ENCODE measurements around the gene RPLP1.
"Not testable (repeated sequence)": the region's sequence is repeated elsewhere in the genome, so short reads cannot be mapped to it uniquely, and the experiment has no call there.

RPLP1 gene

DNA sequence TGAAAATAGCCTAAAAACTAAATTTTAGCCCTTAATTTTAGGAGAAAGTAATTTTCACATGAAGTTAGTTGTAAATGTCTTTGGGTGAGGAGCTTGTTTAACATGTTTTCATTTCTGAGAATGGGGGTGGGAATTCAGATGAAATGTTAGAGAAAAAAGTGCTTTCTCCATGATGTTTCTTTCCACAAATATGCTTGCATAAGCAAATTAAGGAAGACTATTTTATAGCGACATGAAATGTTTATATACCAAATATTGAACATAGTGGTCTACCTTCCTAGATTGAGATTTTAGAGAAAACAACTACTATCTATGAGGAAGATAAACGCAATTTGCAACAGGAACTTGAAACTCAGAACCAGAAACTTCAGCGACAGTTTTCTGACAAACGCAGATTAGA, 13.0 kb upstream of the RPLP1 start:
- no peak for DNase-seq (ENCODE audit: low read depth)

DNA sequence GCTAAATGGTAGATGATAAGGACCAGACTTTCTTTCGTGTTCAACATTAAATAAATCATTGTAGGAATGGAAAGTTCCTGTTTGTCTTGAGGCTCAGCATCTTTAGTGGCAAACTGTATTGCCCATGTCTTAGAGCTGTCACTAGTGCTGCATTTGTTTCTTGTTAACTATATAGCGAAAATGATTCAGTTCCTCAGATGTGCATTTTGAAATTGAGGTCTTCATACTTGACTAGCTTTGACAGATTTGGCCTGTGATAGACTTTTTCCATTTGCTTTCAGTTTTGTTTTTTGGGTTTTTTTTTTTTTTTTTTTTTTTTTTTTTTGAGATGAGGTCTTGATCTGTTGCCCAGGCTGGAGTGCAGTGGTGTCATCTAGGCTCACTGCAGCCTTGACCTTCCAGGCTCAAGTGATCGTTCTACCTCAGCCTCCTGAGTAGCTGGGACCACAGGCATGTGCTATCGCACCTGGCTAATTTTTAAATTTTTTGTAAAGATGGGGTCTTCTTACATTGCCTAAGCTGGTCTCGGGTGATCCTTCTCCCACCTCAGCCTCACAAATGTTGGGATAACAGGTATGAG, 9.5 kb upstream of the RPLP1 start:
- DNase-seq (ENCODE audit: low read depth), result no peak

DNA sequence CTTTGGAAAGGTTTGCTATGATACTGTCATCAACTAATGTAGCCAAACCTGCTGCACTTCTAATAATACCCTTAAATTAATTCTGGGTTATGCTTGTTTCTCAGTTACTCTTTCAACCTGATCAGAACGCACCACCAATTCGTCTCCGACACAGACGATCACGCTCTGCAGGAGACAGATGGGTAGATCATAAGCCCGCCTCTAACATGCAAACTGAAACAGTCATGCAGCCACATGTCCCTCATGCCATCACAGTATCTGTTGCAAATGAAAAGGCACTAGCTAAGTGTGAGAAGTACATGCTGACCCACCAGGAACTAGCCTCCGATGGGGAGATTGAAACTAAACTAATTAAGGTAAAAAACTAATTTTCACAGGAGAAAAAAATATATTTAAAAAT, 7.9 kb upstream of the RPLP1 start:
- no peak for DNase-seq (ENCODE audit: low read depth)

DNA sequence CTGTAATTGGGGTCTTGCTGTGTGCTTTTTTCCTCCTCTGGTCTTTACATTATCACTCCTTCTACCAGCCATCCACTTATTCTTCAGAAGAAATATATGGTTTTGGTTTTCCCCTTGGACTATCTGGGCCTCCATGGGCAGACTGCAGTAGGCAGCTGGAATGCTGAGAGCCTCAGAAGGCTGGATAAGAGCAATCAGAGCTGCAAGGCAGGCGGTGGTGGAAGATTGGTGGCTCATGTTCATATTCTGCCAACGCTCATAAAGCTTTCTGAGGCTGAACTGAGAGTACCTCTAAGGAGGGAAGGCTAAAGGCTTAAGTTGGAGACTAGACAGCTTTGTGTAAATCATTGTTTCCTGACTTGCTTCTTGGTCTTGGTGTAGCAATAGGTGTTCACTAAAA, 5.7 kb upstream of the RPLP1 start:
- no peak for DNase-seq (ENCODE audit: low read depth)

DNA sequence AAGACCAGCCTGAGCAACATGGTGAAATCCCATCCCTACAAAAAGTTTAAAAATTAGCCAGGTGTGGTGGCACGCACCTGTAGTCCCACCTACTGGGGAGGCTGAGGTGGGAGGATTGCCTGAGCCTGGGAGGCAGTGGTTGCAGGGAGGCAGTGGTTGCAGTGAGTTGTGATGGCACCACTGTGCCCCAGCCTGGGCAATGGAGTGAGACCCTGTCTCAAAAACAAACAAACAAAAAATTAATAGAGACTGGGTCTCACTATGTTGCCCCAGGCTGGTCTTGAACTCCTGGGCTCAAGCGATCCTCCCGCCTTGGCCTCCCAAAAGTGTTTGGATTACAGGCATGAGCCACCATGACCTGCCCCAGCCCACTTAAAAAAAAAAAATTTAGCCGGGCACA, 2.4 kb upstream of the RPLP1 start:
- DNase-seq (ENCODE audit: low read depth), result not testable (repeated sequence)

DNA sequence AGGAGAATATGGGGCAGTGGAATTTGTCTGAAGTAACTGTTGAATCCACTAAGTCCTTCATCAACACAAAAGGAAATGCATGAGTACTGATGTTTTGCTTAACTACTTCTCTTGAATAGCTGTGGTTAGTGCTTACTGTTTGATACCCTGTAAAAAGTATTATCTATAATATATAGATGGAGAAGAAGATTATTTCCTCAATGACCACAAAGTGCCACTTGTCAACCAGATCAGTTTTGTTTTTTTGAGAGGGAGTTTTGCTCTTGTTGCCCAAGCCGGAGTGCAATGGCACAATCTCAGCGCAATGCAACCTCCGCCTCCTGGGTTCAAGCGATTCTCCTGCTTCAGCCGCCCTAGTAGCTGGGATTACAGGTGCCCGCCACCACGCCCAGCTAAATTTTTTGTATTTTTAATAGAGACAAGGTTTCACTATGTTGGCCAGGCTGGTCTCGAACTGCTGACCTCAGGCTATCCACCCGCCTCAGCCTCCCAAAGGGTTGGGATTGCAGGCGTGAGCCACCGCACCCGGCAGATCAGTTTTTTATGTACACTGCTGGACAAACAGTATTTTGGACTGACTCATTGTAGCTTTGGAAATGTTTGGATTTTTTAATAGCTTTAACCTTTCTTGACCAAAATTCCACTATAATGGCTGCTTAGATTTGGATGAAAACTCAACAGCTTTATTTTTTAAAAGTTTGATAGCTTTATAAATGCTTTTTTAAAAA, 1.5 kb upstream of the RPLP1 start:
- DNase-seq (ENCODE audit: low read depth), result no peak

DNA sequence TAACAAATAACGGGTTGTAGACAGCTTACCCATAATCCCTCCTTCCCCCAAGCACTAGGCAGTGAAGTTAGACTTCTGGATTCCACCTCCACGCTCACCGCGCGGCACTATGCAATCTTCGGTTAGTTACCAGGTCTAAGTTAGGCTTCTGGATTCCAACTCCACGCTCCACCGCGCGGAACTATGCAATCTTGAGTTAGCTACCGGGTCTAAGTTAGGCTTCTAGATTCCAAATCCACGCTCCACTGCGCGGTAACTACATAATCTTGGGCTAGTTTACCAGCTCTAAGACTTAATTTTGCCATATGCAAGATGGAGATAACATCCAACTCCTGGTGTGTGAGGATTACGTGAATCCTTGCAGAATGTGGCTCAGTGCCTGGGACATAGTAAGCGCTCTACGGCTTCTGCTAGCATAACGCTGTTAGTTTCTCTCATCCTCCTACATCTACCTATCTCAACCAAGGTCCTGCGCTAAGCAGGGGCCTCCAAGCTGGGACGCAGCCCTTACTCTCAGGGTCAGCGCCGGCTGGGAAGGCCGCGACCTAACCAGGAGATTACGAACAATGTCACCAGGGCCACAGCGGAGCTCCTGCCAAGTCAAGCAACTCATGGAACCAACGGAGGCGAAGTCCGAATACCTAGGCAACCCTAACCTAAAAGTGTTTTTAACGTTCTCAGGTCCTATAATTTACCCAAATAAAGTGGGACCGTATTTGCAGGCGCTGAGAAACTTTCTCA, 497 bp upstream of the RPLP1 start:
- no peak for DNase-seq (ENCODE audit: low read depth)

DNA sequence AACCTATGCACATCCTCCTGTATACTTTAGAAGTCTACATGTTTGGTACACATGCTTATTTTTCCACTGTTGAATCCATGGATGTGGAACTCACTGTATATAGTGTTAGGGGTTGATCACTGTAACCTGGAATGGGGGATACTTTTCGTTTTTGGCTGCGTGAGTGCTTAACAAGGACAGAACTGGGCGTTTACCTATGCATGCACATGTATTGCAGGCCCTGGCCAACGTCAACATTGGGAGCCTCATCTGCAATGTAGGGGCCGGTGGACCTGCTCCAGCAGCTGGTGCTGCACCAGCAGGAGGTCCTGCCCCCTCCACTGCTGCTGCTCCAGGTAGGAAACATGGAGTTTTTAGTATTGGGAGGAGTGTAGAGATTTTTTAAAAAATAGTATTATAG, 2.3 kb downstream of the RPLP1 start:
- no peak for DNase-seq (ENCODE audit: low read depth)

DNA sequence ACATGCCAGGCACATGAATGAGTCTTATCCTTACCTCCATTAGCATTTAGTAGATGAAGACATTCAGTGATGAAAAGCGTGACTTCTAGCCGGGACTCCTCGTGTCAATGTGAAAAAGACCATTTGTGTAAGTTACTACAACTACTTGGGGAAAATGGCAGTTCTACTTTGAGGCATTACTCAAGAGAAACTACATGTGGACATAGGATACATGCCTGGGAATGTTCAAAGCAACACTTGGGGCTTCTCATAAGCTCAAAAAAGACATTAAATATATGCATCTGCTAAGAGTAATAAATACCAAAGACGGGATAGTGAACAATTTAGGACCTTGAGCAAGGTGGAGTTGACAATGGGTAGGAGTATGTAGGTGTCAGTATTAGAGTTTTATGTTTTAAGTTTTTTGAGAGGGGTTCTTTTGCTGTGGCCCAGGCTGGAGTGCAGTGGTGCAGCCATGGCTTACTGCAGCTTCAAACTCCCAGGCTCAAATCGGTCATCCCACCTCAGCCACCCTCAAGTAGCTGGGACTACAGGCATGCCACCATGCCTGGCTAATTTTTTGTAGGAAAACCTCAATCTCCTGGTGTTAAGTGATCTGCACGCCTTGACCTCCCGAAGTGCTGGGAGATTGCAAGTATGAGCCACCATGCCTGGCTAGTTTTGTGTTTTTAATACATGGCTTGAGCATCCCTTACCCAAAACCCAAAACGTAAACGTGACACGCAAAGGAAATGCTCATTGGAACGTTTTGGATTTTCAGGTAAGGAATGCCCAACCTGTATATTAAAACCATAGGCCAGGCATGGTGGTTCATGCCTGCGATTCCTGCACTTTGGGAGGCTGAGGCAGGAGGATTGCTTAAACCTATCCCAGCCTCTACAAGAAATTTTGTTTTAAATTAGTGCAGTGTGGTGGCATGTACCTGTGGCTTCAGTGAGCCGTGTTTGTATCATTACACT, 3.9 kb downstream of the RPLP1 start:
- DNase-seq (ENCODE audit: low read depth), result no peak

DNA sequence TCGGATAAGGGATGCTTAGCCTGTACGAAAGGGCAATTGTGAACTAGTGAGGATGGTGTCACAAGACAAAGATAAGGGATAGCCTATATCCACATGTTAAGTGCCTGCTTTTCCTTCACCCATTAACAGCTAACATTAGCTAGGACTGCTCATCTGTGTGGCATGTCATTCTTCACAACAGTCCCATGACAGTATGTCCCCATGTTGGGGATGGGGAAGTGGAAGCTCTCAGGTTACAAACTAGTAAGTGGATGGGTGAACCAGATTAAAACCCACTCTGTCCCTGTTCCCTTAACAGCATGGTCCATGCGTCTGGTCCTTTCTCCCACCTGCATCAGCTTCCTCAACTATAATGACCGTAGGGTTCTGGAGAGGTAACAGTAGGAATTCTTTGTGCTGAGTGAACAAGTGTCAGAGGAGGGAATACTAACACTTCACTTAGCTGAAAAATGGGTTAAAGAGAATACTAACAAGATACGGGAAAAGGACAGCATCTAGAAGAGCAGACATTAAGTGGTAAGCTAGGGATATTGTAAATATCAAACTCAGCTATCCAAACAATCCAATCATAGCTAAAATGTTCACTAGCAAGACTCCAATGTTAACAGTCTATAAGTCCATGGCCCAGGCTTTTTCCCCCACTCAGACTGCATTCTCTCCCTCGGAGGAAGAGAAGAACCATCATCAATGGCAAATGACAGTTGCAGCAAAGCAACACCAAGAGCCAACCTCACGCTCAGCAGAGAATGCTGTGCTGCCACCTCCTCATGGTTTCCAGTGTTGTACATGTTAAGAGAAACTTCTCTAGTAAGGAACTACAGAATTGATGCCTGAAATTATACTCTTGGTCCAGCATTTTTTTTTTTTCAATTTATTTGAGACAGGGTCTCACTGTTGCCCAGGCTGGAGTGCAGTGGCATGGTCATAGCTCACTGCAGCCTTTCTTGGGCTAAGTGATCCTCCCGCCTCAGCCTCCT, 5.0 kb downstream of the RPLP1 start:
- DNase-seq (ENCODE audit: low read depth), result no peak

DNA sequence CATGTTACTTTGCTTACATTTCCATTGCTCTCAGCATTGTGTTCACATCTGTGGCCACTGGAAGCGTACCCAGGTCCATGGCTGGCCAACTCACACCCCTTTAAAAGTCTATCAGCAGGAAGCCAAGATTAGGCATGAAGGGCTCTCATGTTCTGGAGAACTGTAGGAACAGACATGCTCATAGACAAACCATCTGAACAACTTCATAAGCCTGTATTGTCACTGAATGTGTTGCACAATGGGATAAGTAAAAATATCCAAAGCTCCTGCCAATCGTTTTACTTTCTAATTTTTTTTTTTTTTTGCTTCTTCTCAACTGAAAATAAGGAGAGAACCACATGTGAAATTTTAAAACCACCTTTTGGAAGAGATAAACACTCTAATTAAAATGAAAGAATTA, 6.4 kb downstream of the RPLP1 start:
- DNase-seq (ENCODE audit: low read depth), result no peak

DNA sequence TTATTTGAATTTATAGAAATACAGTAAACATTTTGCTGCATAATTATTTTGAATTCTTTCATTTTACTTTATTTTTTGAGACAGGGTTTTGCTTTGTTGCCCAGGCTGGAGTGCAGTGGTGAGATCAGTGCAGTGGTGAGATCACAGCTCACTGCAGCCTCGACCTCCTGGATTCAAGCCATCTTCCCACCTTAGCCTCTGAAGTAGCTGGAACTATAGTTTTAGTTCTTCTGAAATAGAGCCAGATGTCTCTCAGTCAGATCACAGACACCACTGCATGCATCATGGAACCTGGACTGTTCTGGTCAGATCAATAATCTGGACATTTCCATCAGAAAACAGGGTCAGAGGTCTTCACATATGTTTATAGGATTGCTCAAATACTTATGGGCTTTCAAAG, 7.9 kb downstream of the RPLP1 start:
- DNase-seq (ENCODE audit: low read depth), result no peak

DNA sequence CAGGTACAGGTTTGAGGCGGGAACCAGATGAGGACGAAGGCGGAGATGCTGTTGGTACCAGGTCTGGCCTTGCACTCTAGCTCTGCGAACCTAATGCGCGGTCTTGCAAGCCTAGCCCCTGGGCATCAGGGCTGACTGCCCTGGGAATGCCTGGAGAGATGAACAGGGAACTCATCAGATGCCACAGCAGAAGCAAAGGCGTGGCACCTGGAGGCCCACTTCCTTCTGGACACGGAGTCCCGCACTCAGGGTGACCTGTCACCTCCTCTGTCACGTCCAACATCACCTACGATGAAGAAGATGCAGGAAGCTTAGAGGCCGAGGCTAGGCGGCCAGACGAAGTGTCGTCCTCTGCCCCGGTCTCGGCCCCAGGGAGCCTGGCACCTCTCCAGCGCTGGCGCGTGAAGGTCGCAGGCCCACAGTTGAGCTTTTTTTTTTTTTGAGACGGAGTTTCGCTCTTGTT, 9.4 kb downstream of the RPLP1 start:
- no peak for DNase-seq (ENCODE audit: low read depth)

DNA sequence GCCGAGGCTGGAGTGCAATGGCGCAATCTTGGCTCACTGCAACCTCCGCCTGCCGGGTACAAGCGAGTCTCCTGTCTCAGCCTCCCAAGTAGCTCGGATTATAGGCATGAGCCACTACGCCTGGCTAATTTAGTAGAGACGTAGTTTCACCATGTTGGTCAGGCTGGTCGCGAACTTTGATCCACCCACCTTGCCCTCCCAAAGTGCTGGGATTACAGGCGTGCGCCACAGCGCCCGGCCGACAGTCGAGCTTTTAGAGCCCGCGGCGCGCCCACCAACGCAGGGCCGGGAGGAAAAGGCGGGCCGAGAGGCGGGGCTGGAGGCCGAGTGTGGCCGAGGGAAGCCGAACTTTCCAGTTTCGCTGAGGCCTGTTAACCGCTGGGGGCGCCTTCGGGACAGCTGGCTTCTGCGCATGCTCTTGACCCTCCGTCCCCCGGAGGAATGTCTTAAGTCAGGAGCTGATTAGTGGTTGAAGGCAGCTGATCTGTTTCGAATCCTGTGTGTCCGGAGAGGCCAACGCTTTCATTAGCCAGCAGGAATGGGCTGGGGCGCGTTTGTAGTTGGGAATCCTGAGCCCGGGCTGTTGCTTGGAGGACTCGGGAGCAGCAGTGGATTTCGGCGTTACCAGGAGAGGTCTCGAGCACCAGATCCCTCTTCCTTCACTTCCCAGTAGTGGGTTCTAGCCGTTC, 10.0 kb downstream of the RPLP1 start:
- peak; percentile 89 for DNase-seq (ENCODE audit: low read depth)

DNA sequence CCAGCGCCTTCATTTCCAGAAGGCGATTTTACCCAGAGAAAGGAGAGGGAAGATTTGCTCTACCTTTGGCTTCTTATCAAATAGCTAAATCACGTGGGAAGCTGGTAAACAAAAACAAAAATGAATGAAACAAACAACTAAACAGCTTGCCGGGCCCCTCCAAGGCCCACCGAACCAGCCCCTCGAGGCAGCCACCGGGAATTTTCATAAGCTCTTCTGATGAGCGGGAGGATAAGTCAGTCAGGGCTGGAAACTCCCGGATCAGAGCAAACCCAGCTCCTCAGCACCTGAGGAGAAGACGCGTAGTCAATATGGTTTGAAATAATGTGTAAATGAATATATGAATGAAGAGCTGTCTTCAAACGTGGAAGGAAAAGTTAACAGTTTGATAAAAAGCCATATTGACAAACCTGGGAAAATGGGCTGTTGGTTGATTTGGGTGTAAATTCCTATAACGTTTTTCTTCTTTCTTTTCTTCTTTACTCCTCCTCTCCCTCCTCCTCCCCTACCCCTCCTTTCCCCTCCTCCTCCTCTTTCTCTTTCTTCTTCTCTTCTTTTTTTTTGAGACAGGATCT, 10.7 kb downstream of the RPLP1 start:
- no peak for DNase-seq (ENCODE audit: low read depth)

DNA sequence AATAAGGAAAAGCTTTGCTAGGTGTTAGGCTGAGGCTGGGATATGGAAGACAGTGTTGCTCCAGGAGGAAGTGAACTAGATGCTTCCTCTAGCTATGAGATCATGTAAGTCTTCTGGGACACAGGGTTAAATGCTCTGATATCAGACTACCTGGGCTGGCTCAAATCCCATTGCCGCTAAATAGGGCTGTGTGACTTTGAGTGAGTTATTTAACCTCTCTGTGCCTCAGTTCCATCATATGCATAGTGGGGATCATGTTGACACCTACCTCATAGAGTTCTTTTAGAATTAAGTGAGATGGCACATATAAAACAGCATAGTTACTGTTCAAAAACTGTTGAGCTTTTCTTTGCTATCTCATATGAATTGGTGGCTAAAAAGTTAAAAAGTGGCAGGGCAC, 12.6 kb downstream of the RPLP1 start:
- DNase-seq (ENCODE audit: low read depth), result no peak

DNA sequence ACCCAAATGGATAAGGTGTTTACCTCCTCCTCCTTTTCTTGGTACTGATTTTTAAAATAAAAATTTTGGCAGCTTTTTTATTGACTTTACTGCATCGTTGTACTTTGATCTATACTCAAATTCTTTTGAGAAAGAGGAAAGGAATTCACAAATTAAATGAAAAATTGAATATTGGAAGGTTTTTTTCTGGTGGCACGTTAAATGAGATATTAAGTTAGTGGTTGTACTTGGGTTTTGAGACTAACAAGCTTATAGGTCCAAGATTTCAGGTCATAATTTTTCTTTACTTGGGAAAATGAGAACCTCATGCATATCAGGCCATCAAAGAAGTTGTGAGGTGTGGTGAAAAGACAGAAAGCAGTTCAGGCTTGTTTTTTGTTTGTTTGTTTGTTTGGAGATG, 14.1 kb downstream of the RPLP1 start:
- DNase-seq (ENCODE audit: low read depth), result no peak

DNA sequence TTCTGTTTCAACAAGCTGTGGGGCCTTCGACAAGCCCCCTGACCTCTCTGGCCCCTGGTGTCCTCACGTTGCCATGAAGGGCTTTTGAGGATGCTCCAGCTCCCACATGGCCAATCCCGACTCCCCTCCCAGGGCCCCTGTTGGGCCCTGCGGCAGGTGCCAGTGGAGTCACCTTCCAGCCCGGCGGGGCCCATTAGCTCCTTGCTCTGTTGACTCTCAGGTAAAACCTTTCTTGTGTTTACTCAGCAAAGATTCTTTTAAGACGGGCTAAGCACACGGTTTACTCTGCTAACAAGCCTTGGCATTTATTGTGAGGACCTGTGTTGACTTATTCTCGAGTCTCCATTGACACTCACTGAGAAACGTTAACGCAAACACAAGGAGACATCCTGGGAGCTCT, 15.0 kb downstream of the RPLP1 start:
- no peak for DNase-seq (ENCODE audit: low read depth)

DNA sequence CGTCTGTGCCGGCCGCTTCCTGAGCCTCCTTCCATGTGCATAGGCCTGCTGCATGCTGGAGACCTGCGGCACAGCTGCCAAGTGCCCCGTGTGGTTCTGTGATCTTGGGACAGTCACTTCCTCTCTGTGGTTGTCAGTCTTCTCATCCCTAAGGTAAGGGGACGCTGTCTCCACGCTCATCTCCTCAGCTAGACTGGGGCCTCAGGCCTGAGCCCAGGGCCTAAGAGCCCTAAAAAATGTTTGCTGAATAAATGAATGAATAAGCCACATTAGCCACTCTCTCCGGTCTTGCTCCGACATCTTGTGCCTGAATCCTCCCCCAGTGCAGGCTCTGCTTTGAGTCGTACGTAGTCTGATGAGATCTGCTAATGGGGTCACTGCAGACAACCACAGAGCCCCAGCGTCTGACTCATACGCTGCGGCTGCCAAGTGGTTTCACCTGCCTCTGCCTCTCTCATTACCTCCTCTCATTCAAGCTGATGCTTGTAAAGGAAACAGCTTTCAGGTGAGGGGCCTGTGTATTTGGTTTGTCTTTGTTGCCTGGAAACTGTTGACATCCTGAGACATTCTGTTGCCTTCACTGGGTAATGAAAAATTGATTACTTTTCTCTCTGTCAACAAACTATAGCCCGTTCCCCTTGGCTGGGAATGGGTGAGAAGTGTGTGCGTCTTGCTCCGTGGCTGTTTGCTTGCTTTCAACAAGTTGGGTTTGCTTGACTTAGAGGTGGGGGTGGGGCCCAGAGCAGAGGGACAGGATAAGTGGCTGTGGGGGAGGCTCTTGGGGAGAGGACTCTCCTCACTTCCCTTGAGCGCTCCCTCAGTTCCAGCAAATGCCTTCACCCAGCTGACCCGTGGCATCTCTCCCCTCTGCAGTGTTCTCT, 15.9 kb downstream of the RPLP1 start:
- DNase-seq (ENCODE audit: low read depth), result peak; percentile 79

Data from stimulated activated CD4-positive, alpha-beta T cell treated with anti-CD3 and anti-CD28 coated beads, Interleukin-2, amount 100 ng/mL, for 4 hours (primary cell).